Vagina (tissue), 2 donors: ENCODE data around the gene PRPF6.

Experiments used
- POLR2A ChIP-seq, 2 donors: fragments of 450-650 bp; IDR thresholded peaks; one replicate each; pipeline ENCODE4 v1.6.1; 2017; ENCODE audit warnings: antibody characterized with exemption in 2 of 2, mild to moderate bottlenecking in 2 of 2, moderate library complexity in 2 of 2
- POLR2AphosphoS5 ChIP-seq, 2 donors: sonication (generic); formaldehyde crosslinking; IDR thresholded peaks; one replicate each; pipeline ENCODE4 v1.9.0; 2017; ENCODE audit warnings: antibody characterized with exemption in 2 of 2, mild to moderate bottlenecking in 2 of 2, low read depth in 1 of 2; ENCODE audit not compliant: insufficient read depth in 1 of 2
- TF ChIP-seq, protein P1 (sequence below), 3 experiments: fragments of 450-650 bp in 2 of 3; fragments of 200-600 bp in 1 of 3; sonication (generic) in 1 of 3; IDR thresholded peaks; one replicate each; pipeline ENCODE4 v1.5.1; 2017 to 2019; ENCODE audit warnings: antibody characterized with exemption in 3 of 3, mild to moderate bottlenecking in 2 of 3, moderate library complexity in 2 of 3

DNA sequence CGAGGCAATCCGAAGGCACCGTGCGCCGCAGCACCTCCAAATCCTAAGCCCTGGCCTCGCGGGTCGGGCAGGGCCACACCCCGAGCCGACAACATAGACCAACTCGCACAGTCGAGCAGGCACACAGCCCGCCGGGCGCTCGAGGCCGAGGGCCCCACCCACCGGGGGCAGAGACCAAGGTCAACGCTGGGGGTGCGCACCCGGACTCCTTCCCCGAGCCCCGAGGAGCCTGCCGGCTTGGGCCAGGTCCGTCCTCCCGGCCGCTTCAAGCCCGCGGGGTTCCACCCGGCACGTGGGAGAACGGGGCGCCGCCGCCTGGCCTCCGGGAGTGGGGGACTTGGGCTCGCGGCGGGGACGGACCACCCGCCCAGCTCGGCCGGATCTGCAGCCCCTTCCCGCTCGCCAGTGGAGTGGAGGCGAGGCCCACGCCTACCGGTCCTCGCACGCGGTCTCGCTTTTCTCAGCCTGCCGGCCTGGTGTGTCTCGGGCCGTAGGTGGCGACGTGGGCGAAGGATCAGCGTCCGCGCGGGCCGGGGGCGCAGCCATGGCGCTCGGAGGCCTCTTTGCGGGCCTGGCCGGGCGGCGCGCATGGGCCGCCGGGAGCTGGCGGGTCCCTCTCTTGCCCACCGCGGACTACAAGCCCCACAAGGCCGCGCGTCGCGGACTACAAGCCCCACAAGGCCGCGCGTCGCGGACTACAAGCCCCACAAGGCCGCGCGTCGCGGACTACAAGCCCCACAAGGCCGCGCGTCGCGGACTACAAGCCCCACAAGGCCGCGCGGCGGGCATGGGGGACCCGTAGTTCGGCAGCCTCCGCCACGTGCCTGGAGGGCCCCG is 24.9 kb upstream of the PRPF6 start, which contains the start of gene UCKL1:
- peak; percentile 69 to 74 for TF ChIP-seq POLR2AphosphoS5 (IDR thresholded peaks at IDR 0.05; ENCODE audit: insufficient read depth in 1 of 2, low read depth in 1 of 2)
- TF ChIP-seq POLR2A (IDR thresholded peaks at IDR 0.05) = peak in 1 of 2 donors; percentile 42
- TF ChIP-seq, protein P1, sequence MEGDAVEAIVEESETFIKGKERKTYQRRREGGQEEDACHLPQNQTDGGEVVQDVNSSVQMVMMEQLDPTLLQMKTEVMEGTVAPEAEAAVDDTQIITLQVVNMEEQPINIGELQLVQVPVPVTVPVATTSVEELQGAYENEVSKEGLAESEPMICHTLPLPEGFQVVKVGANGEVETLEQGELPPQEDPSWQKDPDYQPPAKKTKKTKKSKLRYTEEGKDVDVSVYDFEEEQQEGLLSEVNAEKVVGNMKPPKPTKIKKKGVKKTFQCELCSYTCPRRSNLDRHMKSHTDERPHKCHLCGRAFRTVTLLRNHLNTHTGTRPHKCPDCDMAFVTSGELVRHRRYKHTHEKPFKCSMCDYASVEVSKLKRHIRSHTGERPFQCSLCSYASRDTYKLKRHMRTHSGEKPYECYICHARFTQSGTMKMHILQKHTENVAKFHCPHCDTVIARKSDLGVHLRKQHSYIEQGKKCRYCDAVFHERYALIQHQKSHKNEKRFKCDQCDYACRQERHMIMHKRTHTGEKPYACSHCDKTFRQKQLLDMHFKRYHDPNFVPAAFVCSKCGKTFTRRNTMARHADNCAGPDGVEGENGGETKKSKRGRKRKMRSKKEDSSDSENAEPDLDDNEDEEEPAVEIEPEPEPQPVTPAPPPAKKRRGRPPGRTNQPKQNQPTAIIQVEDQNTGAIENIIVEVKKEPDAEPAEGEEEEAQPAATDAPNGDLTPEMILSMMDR (IDR thresholded peaks at IDR 0.05) = no peak
